Keratinocyte (primary cell): ENCODE measurements around the gene TRAF5.

ENCODE experiments used
- CTCF ChIP-seq, 3 experiments: IDR thresholded peaks in 1 of 3; conservative IDR thresholded peaks in 1 of 3; optimal IDR thresholded peaks in 1 of 3; 2 replicates in 2 of 3; 3 replicates in 1 of 3; pipeline versions ENCODE3 to v1.5.1; 2011; ENCODE audit warnings: low read length in 3 of 3, mild to moderate bottlenecking in 3 of 3, moderate library complexity in 2 of 3, control low read depth in 1 of 3, inconsistent platforms in 1 of 3; ENCODE audit not compliant: insufficient read depth in 2 of 3; ENCODE audit errors: extremely low read depth in 1 of 3
- EZH2 ChIP-seq: IDR thresholded peaks from one replicate; pipeline ENCODE4 v1.6.1; 2012; ENCODE audit warnings: inconsistent platforms, mild to moderate bottlenecking, low read length, moderate library complexity

DNA sequence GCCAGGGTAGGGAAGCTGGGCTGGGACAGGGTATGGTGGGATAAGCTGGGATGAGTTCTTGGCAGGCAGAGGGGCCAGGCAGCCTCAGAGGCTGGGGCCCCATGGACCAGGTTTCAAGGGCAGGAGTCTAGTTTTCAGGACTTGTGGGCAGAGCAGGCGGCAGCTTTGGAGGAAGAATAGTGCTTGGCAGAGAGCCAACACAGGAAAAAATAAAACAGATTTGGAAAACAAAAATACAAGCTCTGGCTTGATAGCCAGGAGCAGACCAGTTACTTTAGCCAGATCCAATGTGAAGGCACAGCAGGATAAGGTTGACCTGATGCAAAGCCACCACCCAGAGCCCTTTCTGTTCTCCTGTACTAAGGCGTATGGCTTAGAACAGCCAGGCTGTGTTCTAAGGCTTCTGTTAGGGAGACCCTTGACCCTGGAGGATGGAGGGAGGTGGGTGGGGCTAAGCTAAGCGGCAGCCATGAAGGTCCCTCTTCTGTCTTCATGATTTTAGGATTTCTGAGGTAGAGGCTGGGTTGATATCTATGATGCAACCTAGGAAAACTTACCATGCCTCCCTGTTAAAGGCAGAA, 5.5 kb downstream of the TRAF5 start:
- no peak for TF ChIP-seq CTCF (optimal IDR thresholded peaks at IDR 0.05 in 1 of 3, IDR thresholded peaks at IDR 0.05 in 1 of 3, conservative IDR thresholded peaks at IDR 0.05 in 1 of 3; ENCODE audit: extremely low read depth in 1 of 3, insufficient read depth in 2 of 3, low read length in 3 of 3)
- TF ChIP-seq EZH2: no peak
